Glomerular visceral epithelial cell (primary cell): ENCODE data around the gene SIGLEC12.
A peak's percentile ranks its signal among the peaks of the same experiment; 100 is the strongest.
"Not testable (repeated sequence)": the region's sequence is repeated elsewhere in the genome, so short reads cannot be mapped to it uniquely, and the experiment has no call there.

Source experiments
- DNase-seq: peaks from one replicate; pipeline ENCODE4 v3.0.0-alpha.2; 2016; ENCODE audit errors: extremely low spot score

SIGLEC12 gene

GRCh38 chr19:51480590-51480989 lies 21.0 kb downstream of the SIGLEC12 start:
- no peak for DNase-seq

GRCh38 chr19:51479531-51480331 lies 21.9 kb downstream of the SIGLEC12 start:
- DNase-seq, result no peak

- no peak for DNase-seq
Measured at GRCh38 chr19:51478381-51479234, 23.0 kb downstream of the SIGLEC12 start, which contains the start of gene CEACAM18. Gene CEACAM18, plus strand, starts transcription at chr19:51478539.

DNA sequence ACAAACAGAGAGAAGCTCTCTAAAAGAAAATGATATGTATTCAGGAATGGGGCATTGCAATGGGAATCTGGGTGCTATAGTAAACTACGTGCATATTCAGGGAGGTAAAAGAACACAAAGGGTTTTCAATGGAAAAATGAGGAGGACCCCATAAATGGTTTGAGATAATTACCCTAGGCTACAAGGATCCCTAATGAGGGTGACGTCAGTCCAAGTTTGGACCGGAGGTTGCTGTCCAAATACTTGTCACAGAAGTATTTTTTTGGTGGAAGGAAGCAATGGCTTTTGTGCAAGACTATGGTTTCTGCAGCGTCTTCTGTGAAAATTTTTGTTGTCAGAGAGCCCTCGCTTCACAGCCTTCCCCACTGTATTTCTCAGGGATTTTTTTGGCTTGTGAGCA lies 24.3 kb downstream of the SIGLEC12 start:
- no peak for DNase-seq

DNA sequence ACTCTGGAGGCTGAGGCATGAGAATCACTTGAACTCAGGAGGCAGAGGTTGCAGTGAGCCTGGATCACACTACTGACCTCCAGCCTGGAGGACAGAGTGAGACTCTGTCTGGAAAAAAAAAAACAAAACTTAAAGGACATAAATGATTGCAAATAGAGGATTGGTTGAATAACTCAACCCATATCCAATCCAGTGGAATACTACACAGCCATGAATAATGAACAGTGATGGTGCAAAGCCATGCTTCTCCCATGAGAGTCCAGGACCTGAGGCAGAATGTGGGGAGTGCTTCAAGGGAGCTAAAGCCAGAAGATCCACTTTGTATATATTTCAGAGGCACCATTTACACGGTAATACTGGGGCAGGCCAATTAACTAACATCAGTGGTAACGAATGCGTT lies 25.4 kb downstream of the SIGLEC12 start:
- no peak for DNase-seq

DNA sequence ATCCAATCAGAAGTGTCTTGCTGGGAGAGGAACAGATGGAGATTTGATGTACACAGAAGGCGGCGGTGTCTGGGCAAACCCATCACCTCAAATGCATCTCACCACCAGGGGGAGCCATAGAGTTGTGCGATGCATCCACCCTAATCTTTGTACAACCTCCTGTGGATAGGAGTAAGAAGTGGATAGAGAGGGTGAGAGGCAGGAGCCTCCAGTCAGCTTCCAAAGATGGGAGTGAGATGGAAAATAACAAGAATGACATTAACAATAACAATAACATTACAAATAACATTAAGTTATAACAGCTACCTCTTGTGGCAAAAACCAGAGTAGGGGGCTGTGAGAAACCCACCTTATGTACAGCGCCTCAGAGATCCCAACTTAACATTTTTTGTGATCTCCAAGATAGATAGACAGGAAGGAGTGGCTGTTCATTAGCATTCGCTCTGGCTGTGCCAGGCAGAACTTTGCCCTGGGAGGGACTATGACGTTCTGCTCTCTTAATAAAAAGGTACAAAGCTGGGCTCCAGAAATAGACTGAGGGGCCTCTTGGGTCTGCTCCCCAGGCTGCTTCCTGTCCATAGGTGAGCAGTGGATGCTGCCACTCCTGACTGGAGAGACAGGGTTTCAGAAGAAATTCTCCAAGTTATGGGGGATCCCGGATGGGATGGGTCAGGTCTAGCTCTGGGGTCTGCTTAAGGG lies 28.4 kb downstream of the SIGLEC12 start:
- DNase-seq, result peak; percentile 63

DNA sequence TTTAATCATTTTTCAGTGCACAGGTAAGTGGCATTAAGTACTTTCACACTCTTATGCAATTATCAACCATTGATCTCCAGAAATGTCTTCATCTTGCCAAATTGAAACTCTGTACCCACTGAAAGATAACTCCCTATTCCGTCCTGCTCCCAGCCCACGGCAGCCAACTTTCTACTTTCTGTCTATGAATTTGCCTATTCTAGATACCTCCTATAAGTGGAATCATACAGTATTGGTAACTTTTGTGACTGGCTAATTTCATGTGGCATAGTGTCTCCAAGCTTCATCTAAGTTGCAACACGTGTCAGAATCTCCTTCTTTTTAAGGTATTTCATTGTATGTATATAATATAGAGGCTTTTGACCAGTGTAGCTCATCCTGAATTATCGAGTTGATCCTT lies 29.0 kb downstream of the SIGLEC12 start:
- DNase-seq, result no peak

DNA sequence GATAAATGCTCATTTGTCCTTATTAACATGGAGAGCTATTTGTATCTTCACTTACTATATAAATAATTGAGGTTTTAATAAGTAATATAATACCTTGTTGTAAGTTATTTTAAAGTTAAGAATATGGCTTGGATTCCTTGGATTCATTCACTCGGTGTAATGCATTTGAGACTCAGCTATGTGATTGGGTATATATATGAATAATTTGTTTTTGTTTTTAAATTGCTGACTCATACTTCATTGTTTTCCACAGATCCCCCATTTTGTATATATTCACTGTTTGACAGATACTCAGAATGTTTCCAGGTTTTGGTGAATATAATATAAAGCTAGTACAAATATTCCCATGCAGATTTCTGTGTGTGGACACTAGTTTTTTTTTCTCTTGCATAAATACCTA lies 30.1 kb downstream of the SIGLEC12 start:
- DNase-seq, result no peak

DNA sequence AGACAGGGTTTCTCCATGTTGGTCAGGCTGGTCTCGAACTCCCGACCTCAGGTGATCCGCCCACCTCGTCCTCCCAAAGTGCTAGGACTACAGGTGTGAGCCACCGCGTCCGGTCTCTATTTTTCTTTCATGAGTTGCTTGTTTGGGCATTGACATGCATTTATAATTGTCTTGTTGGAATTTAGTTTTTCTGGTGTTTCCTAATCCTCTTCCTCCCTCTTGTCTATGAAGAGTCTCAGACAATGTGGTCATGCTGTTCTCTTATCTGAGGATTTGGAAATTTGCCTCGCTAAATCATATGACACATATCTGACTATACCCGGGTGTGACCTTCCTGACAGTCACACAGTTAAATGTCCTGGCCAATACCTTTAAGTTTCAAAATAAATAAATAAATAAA lies 30.6 kb downstream of the SIGLEC12 start:
- no peak for DNase-seq

DNA sequence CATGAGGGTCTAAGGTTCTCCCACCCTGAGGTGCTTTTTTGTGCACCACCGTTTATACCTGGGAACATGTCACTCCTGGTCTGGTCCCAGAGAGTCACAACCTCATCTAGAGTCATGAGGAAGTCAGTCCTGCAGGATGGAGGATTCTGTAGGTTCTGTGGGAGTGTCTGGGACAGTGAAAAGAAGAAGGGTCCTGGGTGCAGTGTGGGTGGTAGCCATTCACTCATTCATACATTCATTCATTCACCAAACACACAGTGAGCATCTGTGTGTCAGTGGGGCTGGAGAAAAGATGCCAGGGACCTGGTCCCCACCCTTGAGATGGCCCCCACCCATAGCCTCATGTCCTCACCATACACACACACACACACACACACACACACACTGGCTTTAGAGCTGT lies 32.0 kb downstream of the SIGLEC12 start:
- no peak for DNase-seq

- DNase-seq, result no peak
Measured at GRCh38 chr19:51469162-51469561, 32.4 kb downstream of the SIGLEC12 start.

- DNase-seq, result no peak
Measured at GRCh38 chr19:51468545-51468920, 33.1 kb downstream of the SIGLEC12 start.

DNA sequence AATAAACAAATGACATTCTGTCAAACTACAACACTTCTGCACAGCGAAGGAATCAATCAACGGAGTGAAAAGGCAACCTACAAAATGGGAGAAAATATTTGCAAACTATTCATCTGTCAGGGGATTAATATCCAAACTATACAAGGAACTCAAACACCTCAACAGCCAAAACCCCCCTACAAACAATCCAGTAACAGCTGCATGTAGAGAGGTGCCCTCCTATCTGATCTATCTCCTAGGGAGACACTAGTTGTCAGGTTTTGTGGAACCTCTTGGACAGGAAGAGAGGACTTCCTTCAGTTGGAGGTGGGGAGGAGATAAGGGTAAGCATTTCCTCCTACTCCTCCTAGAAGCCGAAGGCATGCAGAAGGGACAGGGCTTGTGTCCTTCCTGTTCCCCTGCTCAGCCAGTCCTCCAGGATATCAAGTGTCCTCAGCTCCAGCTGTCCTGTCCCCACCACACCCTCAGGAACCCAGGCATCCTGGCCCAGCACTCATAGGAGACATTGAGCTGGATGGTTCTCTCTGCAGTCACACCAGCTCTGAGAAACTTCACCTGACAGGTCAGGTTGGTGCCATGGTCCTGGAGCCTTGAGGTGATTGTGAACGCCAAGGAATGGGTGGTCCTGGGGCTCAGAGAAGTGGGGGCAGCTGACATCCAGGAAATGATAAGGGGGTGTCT lies 33.6 kb downstream of the SIGLEC12 start:
- DNase-seq, result no peak

- DNase-seq, result no peak
Measured at GRCh38 chr19:51466723-51467122, 34.9 kb downstream of the SIGLEC12 start.

- DNase-seq, result not testable (repeated sequence)
Measured at GRCh38 chr19:51463976-51464581, 37.5 kb downstream of the SIGLEC12 start.

DNA sequence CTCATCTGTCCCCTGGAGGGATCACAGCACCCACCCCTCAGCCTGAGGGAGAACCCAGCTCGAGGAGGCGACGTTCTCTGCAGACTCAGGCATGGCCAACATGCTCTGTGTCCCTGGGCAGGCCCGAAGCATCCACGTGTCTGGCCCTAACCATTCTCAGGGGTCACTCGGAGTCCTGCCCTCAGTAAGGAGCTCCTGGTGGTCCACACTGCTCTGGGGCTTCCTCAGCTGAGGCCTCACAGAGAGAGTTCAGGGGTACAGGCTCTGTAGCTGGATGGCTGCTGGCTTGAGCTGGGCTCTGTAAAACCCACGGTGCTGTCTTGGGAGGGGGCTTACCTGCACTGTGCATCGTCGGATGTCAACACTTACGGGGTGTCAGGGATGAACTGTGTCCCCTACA lies 38.9 kb downstream of the SIGLEC12 start:
- no peak for DNase-seq

- no peak for DNase-seq
Measured at GRCh38 chr19:51462276-51462675, 39.3 kb downstream of the SIGLEC12 start.

DNA sequence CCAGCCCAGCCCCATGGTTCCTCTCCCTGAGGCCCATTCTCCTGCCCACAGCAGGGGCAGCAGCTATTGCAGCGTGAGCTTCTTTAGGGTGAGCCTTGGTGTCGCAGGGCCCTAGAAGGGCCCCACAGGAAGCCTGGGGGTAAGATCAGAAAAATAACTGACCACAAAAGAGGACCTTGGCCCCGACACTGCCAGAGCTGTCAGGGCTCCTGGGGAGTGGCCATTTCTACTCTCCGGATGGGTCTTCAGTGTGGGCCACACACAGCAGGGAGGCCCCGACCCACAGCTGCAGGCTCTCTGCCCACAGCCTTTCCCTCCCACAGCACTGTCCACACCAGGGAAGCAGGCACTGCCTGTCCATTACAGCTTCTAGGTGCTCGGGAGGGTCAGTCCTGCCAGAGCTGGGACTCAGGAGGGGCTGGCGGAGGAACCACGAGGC lies 39.9 kb downstream of the SIGLEC12 start:
- DNase-seq, result no peak

- no peak for DNase-seq
Measured at GRCh38 chr19:51460164-51460992, 41.2 kb downstream of the SIGLEC12 start.

GRCh38 chr19:51458899-51459505 lies 42.6 kb downstream of the SIGLEC12 start:
- DNase-seq, result no peak
